Measurements from ENCODE around the gene BRAT1.
"Not testable (repeated sequence)": the region's sequence is repeated elsewhere in the genome, so short reads cannot be mapped to it uniquely, and the experiment has no call there.

Gene BRAT1

GRCh38 chr7:2583798-2584580 is 28.7 kb upstream of the BRAT1 start:
- DNase-seq, result no peak

- no peak for DNase-seq
Observed at GRCh38 chr7:2582006-2582735, 26.8 kb upstream of the BRAT1 start.

GRCh38 chr7:2580636-2581035 is 25.3 kb upstream of the BRAT1 start:
- DNase-seq, result no peak

GRCh38 chr7:2577914-2578680 is 22.8 kb upstream of the BRAT1 start:
- DNase-seq, result no peak

GRCh38 chr7:2576742-2577491 is 21.6 kb upstream of the BRAT1 start:
- DNase-seq, result no peak

GRCh38 chr7:2575733-2576340 is 20.5 kb upstream of the BRAT1 start:
- DNase-seq, result peak in 1 of 3 experiments; percentile 14

GRCh38 chr7:2575046-2575732 is 19.9 kb upstream of the BRAT1 start:
- no peak for DNase-seq

GRCh38 chr7:2573761-2574160 is 18.4 kb upstream of the BRAT1 start:
- no peak for DNase-seq

GRCh38 chr7:2572101-2572842 is 16.9 kb upstream of the BRAT1 start:
- no peak for DNase-seq

GRCh38 chr7:2571409-2571808 is 16.1 kb upstream of the BRAT1 start:
- DNase-seq, result no peak

- no peak for DNase-seq
Observed at GRCh38 chr7:2570021-2570420, 14.7 kb upstream of the BRAT1 start.

GRCh38 chr7:2569421-2569820 is 14.1 kb upstream of the BRAT1 start:
- no peak for DNase-seq

GRCh38 chr7:2568521-2569223 is 13.3 kb upstream of the BRAT1 start:
- DNase-seq, result no peak

- peak in 1 of 3 experiments; percentile 24 for DNase-seq
Observed at GRCh38 chr7:2567679-2568278, 12.5 kb upstream of the BRAT1 start.

GRCh38 chr7:2566890-2567678 is 11.8 kb upstream of the BRAT1 start:
- DNase-seq, result peak in 1 of 3 experiments; percentile 46

- DNase-seq, result no peak
Observed at GRCh38 chr7:2566348-2566889, 11.1 kb upstream of the BRAT1 start.

GRCh38 chr7:2564970-2565540 is 9.7 kb upstream of the BRAT1 start:
- no peak for DNase-seq

GRCh38 chr7:2563955-2564354 is 8.6 kb upstream of the BRAT1 start:
- not testable (repeated sequence) for DNase-seq

Measured in NCI-H1417 (cell line).